SKM-1 (cell line): ENCODE data around the gene FGGY.

ENCODE experiments used
- DNase-seq: peaks from one replicate; lab custom pipeline; 2025; ENCODE audit not compliant: unreplicated experiment; lab: John Stamatoyannopoulos, UW

FGGY gene

DNA sequence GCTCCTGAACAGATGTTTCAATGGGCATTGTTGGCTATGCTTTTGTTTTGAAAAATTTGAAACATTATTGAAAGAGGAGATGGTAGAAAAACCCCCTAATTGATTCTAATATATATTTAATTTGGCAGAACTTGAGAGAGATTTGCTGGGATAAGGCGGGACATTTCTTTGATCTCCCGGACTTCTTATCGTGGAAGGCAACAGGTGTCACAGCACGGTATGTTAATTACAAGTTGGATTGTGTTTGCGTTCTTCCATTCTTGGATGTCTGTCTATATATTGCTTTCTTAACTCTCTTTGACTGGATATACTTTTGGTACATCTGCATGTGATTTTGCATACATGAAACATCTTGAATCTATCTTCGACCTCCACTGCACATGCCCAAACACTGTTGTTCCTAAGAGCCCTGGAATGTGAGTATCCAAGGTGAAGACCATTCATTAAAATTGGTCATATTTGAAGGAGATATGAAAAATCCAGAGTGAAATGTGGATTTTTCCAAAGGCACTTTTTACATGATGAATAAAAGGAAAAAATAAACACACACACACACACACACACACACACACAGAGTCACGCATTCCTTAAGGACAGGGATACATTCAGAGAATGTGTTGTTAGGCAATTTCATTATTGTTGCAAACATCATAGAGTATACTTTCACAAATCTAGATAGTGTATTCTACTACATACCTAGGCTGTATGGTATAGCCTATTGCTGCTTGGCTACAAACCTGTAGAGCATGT is 81.9 kb downstream of the FGGY start:
- DNase-seq, result no peak

GRCh38 chr1:59379371-59379728 is 82.5 kb downstream of the FGGY start:
- no peak for DNase-seq

DNA sequence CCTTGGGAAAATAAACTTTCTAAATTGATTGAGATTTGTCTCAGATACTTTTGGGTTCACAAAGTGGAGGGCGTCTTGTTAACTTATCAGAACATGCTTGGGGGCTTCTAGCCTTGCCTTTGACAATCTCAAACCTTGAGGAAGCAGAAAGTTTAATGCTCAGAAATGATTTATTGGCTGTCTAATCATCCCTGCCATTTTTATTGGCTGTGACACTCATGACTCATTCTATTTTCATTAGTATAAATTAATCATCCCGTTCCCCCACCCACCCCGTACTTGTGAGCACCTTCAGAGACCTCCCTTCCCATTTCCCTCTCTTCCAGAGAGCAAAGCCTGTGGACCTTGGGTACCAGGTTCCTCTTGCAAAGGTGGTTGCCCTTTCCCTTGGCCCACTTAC is 87.1 kb downstream of the FGGY start:
- DNase-seq, result no peak

GRCh38 chr1:59384443-59384842 is 87.5 kb downstream of the FGGY start:
- no peak for DNase-seq

GRCh38 chr1:59388191-59388590 is 91.3 kb downstream of the FGGY start:
- DNase-seq, result no peak

DNA sequence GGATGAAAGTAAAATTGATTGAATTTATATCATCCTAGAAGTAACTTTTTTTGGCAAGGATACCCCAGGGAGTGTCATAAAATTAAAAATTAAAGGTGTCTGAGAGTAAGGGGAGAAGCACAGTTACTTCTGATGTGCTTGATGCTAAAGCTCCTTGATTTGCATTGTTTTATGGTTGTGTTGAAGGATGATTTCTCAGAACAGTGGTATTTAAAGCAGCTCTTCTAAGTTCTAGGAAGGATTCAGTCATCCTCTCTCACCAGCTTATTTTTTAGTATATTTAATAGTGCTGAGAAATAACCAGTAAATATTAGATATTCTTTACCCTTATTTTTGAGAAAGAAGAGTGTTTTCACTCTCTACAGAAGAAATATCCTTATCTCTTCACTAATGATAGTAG is 93.0 kb downstream of the FGGY start:
- no peak for DNase-seq

DNA sequence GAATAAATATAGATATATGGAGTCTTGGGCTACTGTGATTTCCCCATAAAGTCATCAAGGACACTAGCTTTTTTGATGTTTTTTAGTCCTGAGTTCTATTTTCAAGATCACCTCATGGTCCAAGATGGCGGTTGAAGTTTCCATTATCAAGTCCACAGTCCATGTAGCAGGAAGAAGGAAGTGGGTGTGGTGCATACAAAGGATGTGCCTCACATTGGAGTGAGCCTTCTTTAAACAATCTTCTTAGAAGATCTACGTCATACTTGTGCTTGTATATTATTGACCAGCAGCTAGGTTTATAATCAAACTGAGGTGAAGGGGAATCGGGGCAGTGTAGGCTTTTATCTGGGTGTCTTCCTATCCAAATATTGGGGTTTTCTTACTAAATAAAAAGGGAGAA is 93.4 kb downstream of the FGGY start:
- DNase-seq, result no peak

DNA sequence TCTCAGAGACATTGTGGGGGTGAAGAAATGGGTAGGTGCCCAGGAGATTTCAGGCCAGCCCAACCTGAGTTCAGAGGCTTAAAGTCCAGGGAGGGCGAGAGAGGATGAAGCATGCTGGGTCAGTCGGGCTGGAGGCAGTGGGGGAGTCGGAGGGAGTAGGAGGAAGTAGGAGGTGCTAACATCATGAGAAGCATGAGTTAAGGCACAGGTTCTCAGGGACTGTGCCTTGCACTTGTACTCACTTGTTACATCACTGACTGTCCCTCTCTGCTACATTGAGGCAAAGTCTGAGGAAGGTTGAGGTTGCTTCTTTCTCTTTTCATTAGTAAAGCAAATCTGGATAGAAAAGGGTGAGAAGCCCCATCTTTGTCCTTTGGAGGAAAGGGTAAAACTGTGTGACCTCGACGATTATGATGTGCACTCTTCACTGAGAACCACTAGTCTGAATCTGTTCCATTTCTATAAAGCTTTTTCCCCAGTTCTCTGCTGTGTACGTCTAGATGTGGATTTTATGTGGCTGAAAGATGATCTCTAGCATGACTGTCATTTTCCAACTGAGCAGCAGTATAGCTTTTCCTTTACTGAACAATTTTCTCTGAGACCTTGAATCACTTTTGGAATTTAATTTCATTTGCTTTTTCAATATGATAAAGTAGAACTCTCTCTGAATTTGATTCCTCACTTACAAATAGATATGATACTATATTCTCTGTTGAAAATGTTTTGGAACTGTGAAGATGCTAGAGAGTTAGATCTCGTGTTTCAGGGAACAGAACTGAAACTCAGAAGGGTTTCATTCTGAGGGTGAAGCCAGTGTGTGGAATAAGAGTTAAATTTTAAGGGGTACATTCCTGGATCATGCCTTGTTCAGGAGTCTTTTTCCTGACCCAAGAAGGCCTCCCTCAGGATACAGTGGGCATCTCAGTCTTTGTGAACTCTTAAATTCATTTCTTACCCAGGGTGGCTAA is 94.6 kb downstream of the FGGY start:
- DNase-seq, result no peak

- no peak for DNase-seq
Observed at GRCh38 chr1:59393211-59394180, 96.6 kb downstream of the FGGY start.

DNA sequence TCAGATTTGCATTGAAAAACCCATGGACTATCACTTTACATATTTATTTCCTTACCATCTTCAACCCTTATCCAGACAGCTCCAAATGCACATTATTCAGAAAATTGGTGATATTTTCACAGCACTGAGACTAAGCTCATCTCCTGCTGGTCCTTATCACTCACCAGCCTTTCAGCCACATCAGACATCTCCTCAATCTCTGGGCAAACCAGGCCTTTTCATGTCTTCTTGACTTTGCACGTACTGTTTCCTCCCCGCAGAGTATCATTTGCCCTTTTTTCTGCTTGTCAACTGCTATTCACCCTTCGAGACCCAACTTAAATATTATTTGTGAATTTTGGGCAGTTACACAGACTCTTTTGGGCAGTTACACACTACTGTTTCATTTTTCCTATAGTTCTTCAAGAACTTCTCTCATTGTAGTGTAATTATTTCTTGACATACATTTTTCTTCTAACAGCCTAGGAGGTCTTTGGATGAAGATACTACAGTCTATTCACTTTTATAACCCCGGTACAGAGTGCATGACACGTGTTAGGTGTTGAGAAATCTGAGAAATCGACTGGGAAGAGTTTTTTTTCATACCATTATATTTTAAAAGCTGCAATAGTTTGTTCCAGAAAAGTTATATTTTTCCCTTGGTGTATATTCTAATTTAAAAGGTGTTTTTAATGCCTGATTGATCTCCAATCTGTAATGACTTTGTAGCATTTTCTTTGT is 98.0 kb downstream of the FGGY start:
- DNase-seq, result no peak

DNA sequence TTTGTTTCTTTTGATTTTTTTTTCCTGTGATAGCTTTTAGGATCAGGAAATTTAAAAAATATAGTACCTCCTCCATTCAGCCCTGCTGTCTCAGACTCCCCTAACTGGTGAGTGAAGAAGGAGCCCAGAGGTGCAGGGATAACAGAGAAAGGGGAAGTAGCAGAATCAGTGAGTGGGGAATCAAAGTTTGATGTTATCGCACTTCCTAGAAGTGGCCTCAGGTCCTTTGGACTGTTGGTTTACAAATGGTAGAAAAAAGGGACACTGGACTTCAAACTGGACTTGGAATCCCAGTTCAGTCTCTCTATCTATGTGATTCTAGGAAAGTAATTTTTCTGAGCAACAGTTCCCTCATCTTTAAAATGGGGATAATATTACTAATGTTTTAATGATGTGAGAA is 99.5 kb downstream of the FGGY start:
- no peak for DNase-seq

- DNase-seq, result no peak
Observed at GRCh38 chr1:59397139-59397858, 100.4 kb downstream of the FGGY start.

DNA sequence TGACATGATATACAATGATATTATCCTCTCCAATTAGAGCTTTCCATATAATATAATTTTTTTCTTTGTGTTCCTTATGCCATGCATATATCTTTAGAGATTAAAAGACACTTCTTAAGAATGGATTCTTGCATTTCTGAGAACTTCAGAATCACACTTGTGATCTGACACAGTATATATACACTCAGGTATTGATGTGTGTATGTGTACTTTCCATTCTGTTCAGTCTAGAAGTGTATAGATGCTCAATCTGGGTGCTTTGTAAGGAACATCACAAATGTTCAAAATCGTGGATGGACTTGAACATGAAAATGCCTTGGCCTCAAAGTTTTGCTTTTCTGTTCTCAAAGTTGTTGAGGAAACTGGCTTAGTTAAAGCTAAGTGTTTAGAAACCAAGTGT is 102.7 kb downstream of the FGGY start:
- DNase-seq, result no peak

DNA sequence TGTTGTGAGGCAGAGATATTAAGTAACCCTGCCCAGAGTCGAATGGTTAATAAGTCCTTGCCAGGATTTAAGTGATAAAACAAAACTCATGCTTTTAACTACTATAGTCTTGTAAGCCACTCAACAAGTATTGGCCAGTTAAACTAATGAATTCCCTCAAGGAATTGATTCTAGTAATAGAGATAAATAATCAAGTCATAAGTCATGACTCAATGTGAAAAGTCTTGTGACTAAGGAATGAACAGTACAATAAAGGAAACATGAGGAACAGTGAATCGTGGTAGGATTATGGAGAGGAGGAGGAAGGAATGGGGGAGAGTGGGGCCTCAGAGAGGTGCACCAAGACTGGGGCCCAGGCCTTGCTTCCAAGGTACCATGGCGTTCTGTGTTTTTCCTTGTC is 104.7 kb downstream of the FGGY start:
- no peak for DNase-seq

- DNase-seq, result no peak
Observed at GRCh38 chr1:59404796-59405195, 107.9 kb downstream of the FGGY start.

- DNase-seq, result no peak
Observed at GRCh38 chr1:59406437-59407164, 109.7 kb downstream of the FGGY start.

DNA sequence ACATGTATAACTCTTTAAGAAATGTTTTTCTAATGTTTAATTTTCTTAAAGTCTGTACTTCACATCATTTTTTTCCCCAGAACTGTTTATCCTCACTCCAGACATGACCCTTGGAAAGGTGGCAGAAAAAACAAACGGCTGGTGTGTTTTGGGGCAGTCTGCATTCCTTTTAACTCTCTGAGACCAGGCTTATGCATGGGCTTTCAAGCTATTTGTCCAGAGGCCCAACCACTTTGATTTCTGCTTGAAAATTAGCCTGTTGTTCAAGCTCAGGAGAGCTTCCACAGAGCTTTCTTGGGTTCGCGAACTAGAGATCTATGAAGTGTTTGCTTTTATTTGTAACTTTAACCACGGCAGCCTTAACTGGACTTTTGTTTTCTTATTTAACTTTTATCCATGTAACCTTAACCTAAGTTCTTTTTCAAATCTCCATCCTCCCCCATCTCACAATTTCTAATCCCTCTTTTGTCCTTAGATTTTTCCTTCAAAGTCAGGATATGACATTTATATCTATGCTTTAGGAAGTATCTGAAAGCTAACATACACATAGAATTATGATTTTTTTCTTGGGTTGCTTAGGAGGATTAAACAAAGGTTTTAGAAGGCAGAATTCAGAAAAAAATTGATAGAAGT is 111.8 kb downstream of the FGGY start:
- no peak for DNase-seq

DNA sequence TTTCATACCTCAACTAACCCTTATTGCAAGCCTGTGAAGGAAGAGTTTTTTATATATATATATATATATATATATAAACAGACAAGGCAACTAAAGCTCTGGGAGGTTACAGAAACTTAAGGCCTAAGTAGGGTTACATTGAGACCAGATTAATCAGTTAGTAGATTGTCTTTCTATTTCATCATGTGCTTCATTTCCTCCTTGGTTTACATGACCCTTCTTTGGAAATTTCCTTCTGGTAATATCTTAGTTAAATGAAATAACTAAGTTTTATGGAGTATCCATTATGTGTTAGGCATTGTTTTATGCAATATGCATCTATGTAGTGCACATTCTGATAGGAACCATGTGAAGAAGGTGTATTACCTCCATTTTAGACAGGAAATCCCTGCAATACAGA is 112.7 kb downstream of the FGGY start:
- DNase-seq, result no peak

- DNase-seq, result no peak
Observed at GRCh38 chr1:59409986-59410385, 113.1 kb downstream of the FGGY start.
